ENCODE data around the gene ALMS1.

GRCh38 chr2:73449404-73449803 lies 63.8 kb downstream of the ALMS1 start:
- TF ChIP-seq SIRT6 (IDR thresholded peaks at IDR 0.05; ENCODE audit: low read length) (no peak), CEBPB (IDR thresholded peaks at IDR 0.05; ENCODE audit: low read depth, low read length) (no peak), CTCF (IDR thresholded peaks at IDR 0.05; ENCODE audit: control extremely low read depth in 1 of 3, insufficient read depth in 1 of 3, low read depth in 1 of 3, low read length in 3 of 3) (no peak), CREB1 (IDR thresholded peaks at IDR 0.05) (no peak), RAD21 (IDR thresholded peaks at IDR 0.05 in 1 of 2, conservative IDR thresholded peaks at IDR 0.05 in 1 of 2; ENCODE audit: low read depth in 2 of 2, low read length in 2 of 2) (no peak), MAX (IDR thresholded peaks at IDR 0.05) (no peak)
